NCI-H526 treated with DMSO at 0.1 percent for 48 hours (cell line): ENCODE results near the gene NINL.
"Not testable (repeated sequence)": the region's sequence is repeated elsewhere in the genome, so short reads cannot be mapped to it uniquely, and the experiment has no call there.

Source experiments
- DNase-seq: peaks from one replicate; lab custom pipeline; 2025; lab: John Stamatoyannopoulos, UW

NINL gene

GRCh38 chr20:25592135-25592852 lies 7.0 kb upstream of the NINL start:
- DNase-seq: no peak

GRCh38 chr20:25590778-25591177 lies 5.4 kb upstream of the NINL start:
- not testable (repeated sequence) for DNase-seq

- DNase-seq: no peak
Observed at GRCh38 chr20:25588491-25588890, 3.2 kb upstream of the NINL start.

GRCh38 chr20:25587536-25587935 lies 2.2 kb upstream of the NINL start:
- no peak for DNase-seq

- DNase-seq: no peak
Observed at GRCh38 chr20:25586877-25587276, 1.5 kb upstream of the NINL start.

- DNase-seq: not testable (repeated sequence)
Observed at GRCh38 chr20:25583607-25584006, 1.7 kb downstream of the NINL start.

GRCh38 chr20:25580711-25581110 lies 4.6 kb downstream of the NINL start:
- no peak for DNase-seq

- DNase-seq: no peak
Observed at GRCh38 chr20:25579081-25579770, 6.1 kb downstream of the NINL start.

GRCh38 chr20:25576783-25577530 lies 8.4 kb downstream of the NINL start:
- DNase-seq: no peak

GRCh38 chr20:25574411-25574810 lies 10.9 kb downstream of the NINL start:
- DNase-seq: no peak

- DNase-seq: no peak
Observed at GRCh38 chr20:25573288-25574251, 11.8 kb downstream of the NINL start.

GRCh38 chr20:25571817-25572216 lies 13.5 kb downstream of the NINL start:
- DNase-seq: no peak

- no peak for DNase-seq
Observed at GRCh38 chr20:25571240-25571639, 14.1 kb downstream of the NINL start.

- no peak for DNase-seq
Observed at GRCh38 chr20:25570148-25570530, 15.2 kb downstream of the NINL start.

- no peak for DNase-seq
Observed at GRCh38 chr20:25567286-25567685, 18.0 kb downstream of the NINL start.

- DNase-seq: no peak
Observed at GRCh38 chr20:25566821-25567220, 18.5 kb downstream of the NINL start.

GRCh38 chr20:25565578-25566157 lies 19.7 kb downstream of the NINL start:
- DNase-seq: no peak

- DNase-seq: no peak
Observed at GRCh38 chr20:25563876-25564275, 21.5 kb downstream of the NINL start.

- DNase-seq: no peak
Observed at GRCh38 chr20:25563362-25563761, 22.0 kb downstream of the NINL start.

GRCh38 chr20:25561771-25562170 lies 23.6 kb downstream of the NINL start:
- DNase-seq: not testable (repeated sequence)

GRCh38 chr20:25553819-25554296 lies 31.5 kb downstream of the NINL start:
- no peak for DNase-seq
